Small intestine (tissue), 7 donors: ENCODE measurements around the gene TERC. TPM values are rescaled to one million over a fixed set of nuclear protein-coding genes. Genes with fewer than 3 reads are reported as not detected.
"Not testable (repeated sequence)": the region's sequence is repeated elsewhere in the genome, so short reads cannot be mapped to it uniquely, and the experiment has no call there.

ENCODE experiments used
- DNase-seq, 2 donors: peaks; one replicate each; pipeline versions ENCODE4 v3.0.0 to v3.0.0-alpha.2; 2013
- FAIRE-seq: peaks from 2 replicates; lab custom pipeline; 2012; peaks lifted over from hg19 to GRCh38; lab: Jason Lieb, UNC
- H3K27ac ChIP-seq, 3 donors: one replicate each; pipeline ENCODE4 v1.5.1; 2013; ENCODE audit warnings: low read length in 2 of 3, mild to moderate bottlenecking in 2 of 3, control low read depth in 1 of 3, inconsistent platforms in 1 of 3, low read depth in 1 of 3, moderate library complexity in 1 of 3
- H3K27me3 ChIP-seq, 3 donors: one replicate each; pipeline ENCODE4 v1.6.1; 2013; ENCODE audit warnings: low read length in 3 of 3, inconsistent platforms in 1 of 3; ENCODE audit not compliant: control insufficient read depth in 3 of 3, insufficient read depth in 3 of 3
- H3K36me3 ChIP-seq, 3 donors: one replicate each; pipeline ENCODE4 v1.6.1; 2013; ENCODE audit warnings: low read length in 3 of 3, inconsistent platforms in 1 of 3, low read depth in 1 of 3, mild to moderate bottlenecking in 1 of 3, moderate library complexity in 1 of 3; ENCODE audit not compliant: control insufficient read depth in 3 of 3, insufficient read depth in 2 of 3
- H3K4me1 ChIP-seq, 3 donors: one replicate each; pipeline ENCODE4 v1.6.1; 2013; ENCODE audit warnings: low read length in 2 of 3, inconsistent platforms in 1 of 3, low read depth in 1 of 3, mild to moderate bottlenecking in 1 of 3, moderate library complexity in 1 of 3; ENCODE audit not compliant: control insufficient read depth in 3 of 3, insufficient read depth in 2 of 3
- H3K4me3 ChIP-seq, 3 donors: one replicate each; pipeline ENCODE4 v1.5.1; 2013; ENCODE audit warnings: low read length in 3 of 3, control low read depth in 1 of 3, inconsistent platforms in 1 of 3, low read depth in 1 of 3, mild to moderate bottlenecking in 1 of 3, moderate library complexity in 1 of 3
- H3K9me3 ChIP-seq, 2 donors: one replicate each; pipeline ENCODE4 v1.6.1; 2013; ENCODE audit warnings: low read depth in 1 of 2, low read length in 1 of 2; ENCODE audit not compliant: control insufficient read depth in 2 of 2, insufficient read depth in 1 of 2
- WGBS, 3 donors: extraction: QIAGEN DNeasy Blood & Tissue Kit; methylation state at CpG; one replicate each; pipeline ENCODE4 v1.1.7; 2013; 5-methylcytosine and 5-hydroxymethylcytosine counted together
- polyA plus RNA-seq, 4 donors: library from polyadenylated mRNA; stranded (reverse) in 3 of 4; unstranded in 1 of 4; fragments of 200-250 nt in 3 of 4; fragments of 120-200 nt in 1 of 4; gene quantifications; one replicate each; pipeline versions ENCODE4 v1.2.1 to v1.2.3, GENCODE V29; 2013
- donor health status: healthy with polysubstance abuse.
- donor health status: control.
- donor health status: control.
- donor health status: Bipolar disorder and iron deficiency.
- donor health status: healthy.

The TERC gene
- polyA plus RNA-seq, 4 donors: 0.48 to 0.87 TPM; not detected in 2

GRCh38 chr3:169744366-169745054 lies 20.4 kb downstream of the TERC start:
- no peak for DNase-seq
- H3K9me3 ChIP-seq: no peaks in the 10 kb centered on the region
- H3K4me3 ChIP-seq: no peak overlapping the region
- no peaks in the 10 kb centered on the region for H3K27me3 ChIP-seq
- peak; percentile 15 for FAIRE-seq
- no peak overlapping the region for H3K27ac ChIP-seq
- H3K36me3 ChIP-seq: no peaks in the 10 kb centered on the region
- WGBS, 3 donors: 0 to 36% (median 2%) methylated on average over 1 of the region's 1 CpG
- H3K4me1 ChIP-seq: no peaks in the 10 kb centered on the region

DNA sequence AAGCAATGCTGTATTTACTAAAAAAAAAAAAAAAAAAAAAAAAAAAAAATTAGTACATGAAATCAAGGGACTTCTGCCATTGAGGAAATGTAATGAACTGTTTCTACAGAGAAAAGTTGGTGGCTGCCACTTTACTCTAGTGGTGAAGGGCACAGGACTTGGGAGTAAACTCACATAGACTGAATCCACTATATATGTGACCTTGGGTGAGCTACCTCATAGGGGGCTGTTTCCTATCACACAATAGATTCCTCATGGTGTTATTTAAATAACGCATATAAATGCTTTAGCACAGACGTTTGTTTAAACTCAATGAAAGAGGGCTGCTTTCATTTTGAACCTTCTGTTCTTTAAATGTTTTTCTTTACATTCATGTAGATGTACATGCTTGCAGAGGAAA lies 25.8 kb downstream of the TERC start:
- Histone ChIP-seq H3K36me3 (no peaks in the 10 kb centered on the region), H3K4me3 (no peak overlapping the region), H3K27me3 (no peaks in the 10 kb centered on the region), H3K9me3 (no peaks in the 10 kb centered on the region), H3K27ac (no peak overlapping the region), H3K4me1 (no peaks in the 10 kb centered on the region)
- DNase-seq: no peak
- no peak for FAIRE-seq
- WGBS, 3 donors: 63 to 82% (median 77%) methylated on average over 2 of the region's 2 CpGs

DNA sequence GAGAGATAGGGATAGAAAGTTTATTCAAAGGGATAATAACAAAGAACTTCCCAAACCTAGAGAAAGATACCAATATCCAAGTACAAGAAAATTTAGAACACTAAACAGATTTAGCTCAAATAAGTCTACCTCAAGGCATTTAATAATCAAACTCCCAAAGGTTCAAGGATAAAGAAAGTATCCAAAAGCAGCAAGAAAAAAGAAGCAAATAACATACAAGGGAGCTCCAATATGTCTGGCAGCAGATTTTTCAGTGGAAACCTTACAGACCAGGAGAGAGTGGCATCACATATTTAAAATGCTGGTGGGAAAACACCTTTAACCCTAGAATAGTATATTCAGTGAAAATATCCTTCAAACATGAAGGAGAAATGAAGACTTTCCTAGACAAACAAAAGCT lies 33.0 kb downstream of the TERC start:
- not testable (repeated sequence) for DNase-seq, H3K36me3 ChIP-seq, H3K4me3 ChIP-seq, H3K27me3 ChIP-seq, H3K27ac ChIP-seq, FAIRE-seq, H3K4me1 ChIP-seq, H3K9me3 ChIP-seq

GRCh38 chr3:169722724-169723123 lies 42.1 kb downstream of the TERC start:
- DNase-seq (no peak), FAIRE-seq (no peak)
- Histone ChIP-seq H3K27ac (no peak overlapping the region), H3K9me3 (no peaks in the 10 kb centered on the region), H3K27me3 (peaks cover 0 to 5% (median 0%) of the 10 kb centered on the region in 3 donors), H3K36me3 (no peaks in the 10 kb centered on the region), H3K4me1 (no peaks in the 10 kb centered on the region), H3K4me3 (no peak overlapping the region)

- H3K4me3 ChIP-seq, H3K4me1 ChIP-seq, H3K36me3 ChIP-seq, FAIRE-seq, H3K9me3 ChIP-seq, H3K27ac ChIP-seq, H3K27me3 ChIP-seq, DNase-seq: not testable (repeated sequence)
- 87 to 94% (median 91%) methylated on average over 3 of the region's 4 CpGs for WGBS, 3 donors
Observed at GRCh38 chr3:169718415-169718814, 46.4 kb downstream of the TERC start.

Other genes with a start within 250 kb of the TERC start
- 10 to 100 TPM; 11.1 to 29.2 (median 24.7) TPM for gene MECOM, start 101.3 kb downstream of the TERC start, polyA plus RNA-seq
- gene ACTRT3, start 4.5 kb upstream of the TERC start, polyA plus RNA-seq: 10 to 100 TPM in 1 of 4 donors, 1 to 10 TPM in 3; 1.3 to 13.6 (median 1.7) TPM
- 10 to 100 TPM in 3 of 4 donors, 1 to 10 TPM in 1; 7.5 to 17.5 (median 10.9) TPM for gene MYNN, start 8.3 kb upstream of the TERC start, polyA plus RNA-seq
- under 1 TPM in 1 of 4 donors, not detected in 3; 0.13 TPM for gene LRRIQ4, start 47.8 kb upstream of the TERC start, polyA plus RNA-seq
- 1 to 10 TPM in 2 of 4 donors, under 1 TPM in 1, not detected in 1; 0.94 to 2.2 (median 1.2) TPM for gene LRRC34, start 47.8 kb upstream of the TERC start, polyA plus RNA-seq
- gene LRRC31, start 104.9 kb upstream of the TERC start, polyA plus RNA-seq: 10 to 100 TPM in 2 of 4 donors, 1 to 10 TPM in 2; 6.8 to 26.4 (median 14.6) TPM
- not detected for gene SAMD7, start 146.5 kb upstream of the TERC start, polyA plus RNA-seq
- gene SEC62, start 201.7 kb upstream of the TERC start, polyA plus RNA-seq: 10 to 100 TPM; 38.7 to 96.7 (median 60.1) TPM